Cardiac septum (tissue), 1 donor: ENCODE data around the gene CCS. TPM values are rescaled to one million over a fixed set of nuclear protein-coding genes. Genes with fewer than 3 reads are reported as not detected.
"Not testable (repeated sequence)": the region's sequence is repeated elsewhere in the genome, so short reads cannot be mapped to it uniquely, and the experiment has no call there.

Experiments used
- DNase-seq: peaks from one replicate; pipeline ENCODE4 v3.0.0-alpha.2; 2020; ENCODE audit warnings: low spot score
- intact Hi-C: fragments of 100-400 bp; cut with DNase I; formaldehyde crosslinking; loops from one replicate; pipeline ENCODE4 v1.14.0; 2022
- total RNA-seq: library from RNA; stranded (reverse); fragmentation: NEBNext Ultra II Directional; extraction: Animal tissue kit (Norgen Biotek cat#: 25700); gene quantifications from one replicate; pipeline ENCODE4 v1.2.1, GENCODE V29; 2021
- donor health status: DM: no; HTN: no; CAD: no.

The CCS gene
- total RNA-seq, 1 donor from 2014 or later, result 21.9 TPM

GRCh38 chr11:66616379-66617154 lies 23.6 kb downstream of the CCS start, which contains the start of gene RBM14:
Gene RBM14, plus strand, starts transcription at chr11:66616630. Its CDS starts 91 bp downstream, at chr11:66616721.
- peak; percentile 99 for DNase-seq
- intact Hi-C loops, result loop anchor here (1.0 kb wide), 2 partner anchors 22 to 62 kb away; partner anchors contain the start of gene RBM4

GRCh38 chr11:66617155-66617834 lies 24.3 kb downstream of the CCS start:
- intact Hi-C loops, result no loop called here
- DNase-seq, result no peak

GRCh38 chr11:66619080-66619554 lies 26.1 kb downstream of the CCS start:
- no peak for DNase-seq
- intact Hi-C loops, result no loop called here

DNA sequence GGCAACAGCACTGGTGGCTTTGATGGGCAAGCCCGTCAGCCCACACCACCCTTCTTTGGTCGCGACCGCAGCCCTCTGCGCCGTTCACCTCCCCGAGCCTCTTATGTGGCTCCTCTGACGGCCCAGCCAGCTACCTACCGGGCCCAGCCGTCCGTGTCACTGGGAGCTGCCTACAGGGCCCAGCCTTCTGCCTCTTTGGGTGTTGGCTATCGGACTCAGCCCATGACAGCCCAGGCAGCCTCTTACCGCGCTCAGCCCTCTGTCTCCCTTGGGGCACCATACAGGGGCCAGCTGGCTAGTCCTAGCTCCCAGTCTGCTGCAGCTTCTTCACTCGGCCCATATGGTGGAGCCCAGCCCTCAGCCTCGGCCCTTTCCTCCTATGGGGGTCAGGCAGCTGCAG lies 31.5 kb downstream of the CCS start:
- intact Hi-C loops, result no loop called here
- DNase-seq, result no peak

DNA sequence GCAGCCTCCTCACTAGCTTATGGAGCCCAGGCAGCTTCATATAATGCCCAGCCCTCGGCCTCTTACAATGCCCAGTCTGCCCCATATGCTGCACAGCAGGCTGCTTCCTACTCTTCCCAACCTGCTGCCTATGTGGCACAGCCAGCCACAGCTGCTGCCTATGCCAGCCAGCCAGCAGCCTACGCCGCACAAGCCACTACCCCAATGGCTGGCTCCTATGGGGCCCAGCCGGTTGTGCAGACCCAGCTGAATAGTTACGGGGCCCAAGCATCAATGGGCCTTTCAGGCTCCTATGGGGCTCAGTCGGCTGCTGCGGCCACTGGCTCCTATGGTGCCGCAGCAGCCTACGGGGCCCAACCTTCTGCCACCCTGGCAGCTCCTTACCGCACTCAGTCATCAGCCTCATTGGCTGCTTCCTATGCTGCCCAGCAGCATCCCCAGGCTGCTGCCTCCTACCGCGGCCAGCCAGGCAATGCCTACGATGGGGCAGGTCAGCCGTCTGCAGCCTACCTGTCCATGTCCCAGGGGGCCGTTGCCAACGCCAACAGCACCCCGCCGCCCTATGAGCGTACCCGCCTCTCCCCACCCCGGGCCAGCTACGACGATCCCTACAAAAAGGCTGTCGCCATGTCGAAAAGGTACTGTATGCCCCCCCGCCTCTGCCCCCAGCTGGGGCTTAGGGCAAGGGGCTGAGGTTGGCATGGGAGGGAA lies 32.2 kb downstream of the CCS start:
- intact Hi-C loops, result no loop called here
- no peak for DNase-seq

- intact Hi-C loops, result no loop called here
Observed at GRCh38 chr11:66625752-66626149, 32.8 kb downstream of the CCS start.

GRCh38 chr11:66626382-66626781 lies 33.4 kb downstream of the CCS start:
- intact Hi-C loops, result no loop called here
- no peak for DNase-seq

More at GRCh38 chr11:66625752-66626149, 32.8 kb downstream of the CCS start:
- DNase-seq, result no peak

DNA sequence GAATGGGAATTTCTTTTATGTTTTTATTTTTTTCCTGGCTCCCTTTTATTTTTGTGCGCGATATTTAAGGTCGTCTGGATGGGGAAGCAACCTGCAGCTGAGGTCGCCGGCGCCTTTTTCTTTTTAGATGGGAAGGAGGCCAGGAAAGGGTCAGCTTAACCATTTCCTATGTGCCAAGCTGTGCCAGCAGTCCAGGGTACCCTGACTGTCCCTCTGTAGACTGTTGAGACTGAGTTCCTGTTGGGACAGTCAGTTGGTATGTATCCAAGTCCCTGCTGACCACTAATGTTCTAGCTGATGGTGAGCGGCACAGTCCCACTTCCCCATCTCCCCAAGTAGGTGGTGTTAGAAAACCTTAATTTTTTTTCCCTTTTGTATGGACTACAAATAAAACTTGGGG lies 33.9 kb downstream of the CCS start:
- DNase-seq, result no peak
- intact Hi-C loops, result no loop called here

DNA sequence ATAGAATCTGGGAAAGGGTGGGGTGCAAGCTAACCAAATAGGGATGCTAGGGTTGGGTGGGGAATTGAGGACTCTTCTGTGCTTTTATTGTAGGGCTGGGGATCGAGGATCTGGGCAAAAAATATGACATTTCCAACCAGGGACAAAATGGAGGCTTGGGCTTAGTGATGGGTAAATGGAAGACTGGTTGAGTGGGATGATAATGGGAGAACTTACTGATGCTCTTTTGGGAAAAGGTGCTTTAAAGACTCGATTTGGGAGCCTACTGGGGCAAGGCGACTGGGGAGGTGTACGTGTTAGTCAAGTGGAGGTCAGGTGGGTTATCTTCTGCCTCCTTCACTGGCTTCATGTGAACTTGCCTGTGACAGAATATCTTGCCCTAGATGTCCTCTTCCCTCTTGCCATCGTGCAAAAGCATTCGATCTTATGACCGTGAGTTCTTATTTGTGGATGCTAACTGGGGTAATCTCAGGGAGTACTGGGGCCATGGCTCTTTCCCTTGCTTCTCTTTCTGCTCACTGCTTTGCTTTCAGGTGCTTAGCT lies 35.1 kb downstream of the CCS start:
- no peak for DNase-seq
- intact Hi-C loops, result no loop called here

- no peak for DNase-seq
- intact Hi-C loops, result no loop called here
Observed at GRCh38 chr11:66629356-66629755, 36.4 kb downstream of the CCS start.

DNA sequence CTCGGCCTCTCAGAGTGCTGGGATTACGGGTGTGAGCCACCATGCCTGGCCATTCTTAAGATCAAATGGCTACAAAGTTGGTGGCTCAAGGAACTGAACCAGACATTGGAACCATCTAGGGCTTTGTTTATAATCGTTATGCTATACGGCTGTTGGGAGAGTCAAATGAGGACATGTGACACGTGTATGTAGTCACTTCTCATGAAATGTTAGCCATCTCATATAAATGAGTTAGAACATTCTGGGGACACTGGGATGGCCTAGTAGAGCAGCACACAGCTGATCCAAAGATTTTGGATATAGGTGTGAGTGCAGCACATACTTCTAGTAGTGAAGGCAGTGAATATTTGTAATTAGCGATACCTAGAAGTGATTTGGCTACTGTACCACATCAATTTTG lies 38.9 kb downstream of the CCS start:
- DNase-seq, result no peak
- intact Hi-C loops, result no loop called here

DNA sequence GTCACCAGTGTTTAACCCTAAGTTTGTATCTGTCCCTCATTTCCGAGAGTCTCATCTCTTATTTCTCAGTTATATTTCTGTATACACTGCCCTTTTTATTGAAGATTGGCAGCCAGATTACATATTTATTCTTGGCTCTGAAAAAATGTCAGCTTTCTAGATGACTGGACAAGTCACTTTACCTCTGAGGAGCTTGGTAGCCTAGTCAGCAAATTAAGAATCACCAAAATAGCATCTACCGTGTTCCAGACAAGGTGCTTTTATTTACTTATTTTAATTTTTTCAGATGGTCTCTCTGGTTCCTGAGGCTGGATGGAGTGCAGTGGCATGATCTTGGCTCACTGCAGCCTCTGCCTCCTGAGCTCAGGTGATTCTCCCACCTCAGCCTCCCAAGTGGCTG lies 40.0 kb downstream of the CCS start:
- no peak for DNase-seq
- intact Hi-C loops, result no loop called here

DNA sequence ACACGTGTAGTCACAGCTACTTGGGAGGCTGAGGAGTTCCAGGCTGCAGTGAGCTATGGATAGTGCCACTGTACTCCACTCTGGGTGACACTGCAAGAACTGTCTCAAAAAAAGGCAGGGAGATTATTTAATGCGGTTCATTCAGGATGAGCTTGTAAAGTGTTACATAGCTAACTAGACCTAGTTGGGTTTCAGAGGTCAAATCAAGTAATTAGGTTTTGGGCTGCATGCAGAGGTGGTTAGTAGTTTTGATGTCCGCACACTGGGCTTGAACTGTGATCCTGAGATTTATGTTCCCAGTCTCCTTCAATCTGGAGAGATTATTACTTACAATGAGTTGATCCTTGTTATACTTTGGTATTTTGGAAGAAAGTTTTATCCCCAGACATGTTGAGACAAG lies 43.4 kb downstream of the CCS start:
- no peak for DNase-seq
- intact Hi-C loops, result loop anchor here (5.0 kb wide), 1 partner anchor 41 kb away; the partner anchor contains the start of gene RBM4B

DNA sequence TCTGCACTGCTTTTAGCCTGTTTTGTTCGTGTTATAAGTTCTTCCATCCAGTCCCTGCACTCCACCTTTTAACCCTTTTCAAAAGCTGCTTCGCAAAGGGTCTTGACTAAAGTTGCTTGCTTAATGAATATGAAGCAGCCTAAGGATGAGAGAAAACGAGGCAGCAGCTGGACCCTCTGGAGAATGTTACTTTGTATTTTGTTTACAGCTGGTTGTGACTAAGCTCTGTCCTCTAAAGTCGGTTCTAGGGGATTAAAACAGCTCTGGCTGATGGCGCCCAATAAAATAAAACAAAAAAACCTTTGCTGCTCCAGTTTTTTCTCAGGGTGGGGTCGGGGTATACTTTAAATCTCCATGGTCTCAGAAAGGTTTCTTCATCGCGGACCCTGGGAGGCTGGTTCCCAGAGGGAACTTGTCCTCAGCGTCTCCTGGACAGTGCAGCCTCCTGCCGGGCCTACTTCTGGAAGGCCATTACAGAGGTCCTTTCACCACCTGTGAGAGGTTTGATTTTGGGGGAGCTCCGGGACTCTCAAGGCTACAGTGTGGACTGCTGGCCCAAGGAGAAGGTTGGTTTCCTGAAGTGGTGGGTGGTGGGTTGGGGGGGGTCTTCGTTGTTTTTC lies 44.7 kb downstream of the CCS start:
- DNase-seq, result no peak
- intact Hi-C loops, result loop anchor here (1.0 to 5.0 kb wide), 2 partner anchors 21 to 40 kb away; partner anchors contain the start of genes RBM14 and RBM4B

GRCh38 chr11:66638177-66639065 lies 45.4 kb downstream of the CCS start, which contains the start of gene RBM4:
Gene RBM4, plus strand, starts transcription at chr11:66638703. Its CDS starts 1,009 bp downstream, at chr11:66639712.
- intact Hi-C loops, result loop anchor here (1.0 to 5.0 kb wide), 2 partner anchors 22 to 39 kb away; partner anchors contain the start of genes RBM14 and RBM4B
- DNase-seq, result peak; percentile 99

GRCh38 chr11:66639066-66639813 lies 46.3 kb downstream of the CCS start:
- intact Hi-C loops, result loop anchor here (5.0 kb wide), 1 partner anchor 38 kb away; the partner anchor contains the start of gene RBM4B
- no peak for DNase-seq

GRCh38 chr11:66639814-66640340 lies 46.9 kb downstream of the CCS start:
- intact Hi-C loops, result loop anchor here (5.0 kb wide), 1 partner anchor 37 kb away; the partner anchor contains the start of gene RBM4B
- DNase-seq, result not testable (repeated sequence)
